Ishikawa (cell line): ENCODE measurements around the gene MAP1A.

Experiments used
- CEBPB ChIP-seq: IDR thresholded peaks from 2 replicates; pipeline ENCODE4 v1.6.1; 2012
- CREB1 ChIP-seq: IDR thresholded peaks from 2 replicates; pipeline ENCODE4 v1.6.1; 2012; ENCODE audit warnings: low read depth
- EGR1 ChIP-seq: IDR thresholded peaks from 2 replicates; pipeline ENCODE4 v1.6.1; 2012
- EP300 ChIP-seq: IDR thresholded peaks from 2 replicates; pipeline ENCODE4 v1.6.1; 2012; ENCODE audit warnings: borderline replicate concordance
- FOXM1 ChIP-seq: IDR thresholded peaks from 2 replicates; pipeline ENCODE4 v1.6.1; 2012; ENCODE audit warnings: low read depth, borderline replicate concordance
- NFIC ChIP-seq: IDR thresholded peaks from 2 replicates; pipeline ENCODE4 v1.6.1; 2012
- RAD21 ChIP-seq: IDR thresholded peaks from 2 replicates; pipeline ENCODE4 v1.6.1; 2012; ENCODE audit warnings: low read depth
- TAF1 ChIP-seq: IDR thresholded peaks from 2 replicates; pipeline ENCODE4 v1.6.1; 2012; ENCODE audit warnings: low read depth, mild to moderate bottlenecking
- TCF12 ChIP-seq: IDR thresholded peaks from 2 replicates; pipeline ENCODE4 v1.6.1; 2012; ENCODE audit warnings: low read depth
- TEAD4 ChIP-seq: IDR thresholded peaks from 2 replicates; pipeline ENCODE4 v1.6.1; 2012
- YY1 ChIP-seq: IDR thresholded peaks from 2 replicates; pipeline ENCODE4 v1.6.1; 2012; ENCODE audit warnings: low read depth
- ZBTB7A ChIP-seq: IDR thresholded peaks from 2 replicates; pipeline ENCODE4 v1.6.1; 2012; ENCODE audit warnings: low read depth
- TF ChIP-seq, protein P1 (sequence below): IDR thresholded peaks from 2 replicates; pipeline ENCODE4 v1.6.1; 2012
- TF ChIP-seq, protein P2 (sequence below): IDR thresholded peaks from 2 replicates; pipeline ENCODE4 v1.6.1; 2012; ENCODE audit warnings: low read depth, mild to moderate bottlenecking
- TF ChIP-seq, protein P3 (sequence below): IDR thresholded peaks from 2 replicates; pipeline ENCODE4 v1.6.1; 2012

Gene MAP1A

DNA sequence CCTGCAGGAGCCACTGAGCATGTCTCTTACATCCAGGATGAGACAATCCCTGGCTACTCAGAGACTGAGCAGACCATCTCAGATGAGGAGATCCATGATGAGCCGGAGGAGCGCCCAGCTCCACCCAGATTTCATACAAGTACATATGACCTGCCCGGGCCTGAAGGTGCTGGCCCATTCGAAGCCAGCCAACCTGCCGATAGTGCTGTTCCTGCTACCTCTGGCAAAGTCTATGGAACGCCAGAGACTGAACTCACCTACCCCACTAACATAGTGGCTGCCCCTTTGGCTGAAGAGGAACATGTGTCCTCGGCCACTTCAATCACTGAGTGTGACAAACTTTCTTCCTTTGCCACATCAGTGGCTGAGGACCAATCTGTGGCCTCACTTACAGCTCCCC lies 6.2 kb downstream of the MAP1A start:
- no peak for TF ChIP-seq EGR1
- TF ChIP-seq TCF12: no peak
- TF ChIP-seq, protein P1, sequence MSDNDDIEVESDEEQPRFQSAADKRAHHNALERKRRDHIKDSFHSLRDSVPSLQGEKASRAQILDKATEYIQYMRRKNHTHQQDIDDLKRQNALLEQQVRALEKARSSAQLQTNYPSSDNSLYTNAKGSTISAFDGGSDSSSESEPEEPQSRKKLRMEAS: no peak
- TF ChIP-seq NFIC: no peak
- TF ChIP-seq YY1: no peak
- no peak for TF ChIP-seq FOXM1
- no peak for TF ChIP-seq TAF1
- TF ChIP-seq, protein P2, sequence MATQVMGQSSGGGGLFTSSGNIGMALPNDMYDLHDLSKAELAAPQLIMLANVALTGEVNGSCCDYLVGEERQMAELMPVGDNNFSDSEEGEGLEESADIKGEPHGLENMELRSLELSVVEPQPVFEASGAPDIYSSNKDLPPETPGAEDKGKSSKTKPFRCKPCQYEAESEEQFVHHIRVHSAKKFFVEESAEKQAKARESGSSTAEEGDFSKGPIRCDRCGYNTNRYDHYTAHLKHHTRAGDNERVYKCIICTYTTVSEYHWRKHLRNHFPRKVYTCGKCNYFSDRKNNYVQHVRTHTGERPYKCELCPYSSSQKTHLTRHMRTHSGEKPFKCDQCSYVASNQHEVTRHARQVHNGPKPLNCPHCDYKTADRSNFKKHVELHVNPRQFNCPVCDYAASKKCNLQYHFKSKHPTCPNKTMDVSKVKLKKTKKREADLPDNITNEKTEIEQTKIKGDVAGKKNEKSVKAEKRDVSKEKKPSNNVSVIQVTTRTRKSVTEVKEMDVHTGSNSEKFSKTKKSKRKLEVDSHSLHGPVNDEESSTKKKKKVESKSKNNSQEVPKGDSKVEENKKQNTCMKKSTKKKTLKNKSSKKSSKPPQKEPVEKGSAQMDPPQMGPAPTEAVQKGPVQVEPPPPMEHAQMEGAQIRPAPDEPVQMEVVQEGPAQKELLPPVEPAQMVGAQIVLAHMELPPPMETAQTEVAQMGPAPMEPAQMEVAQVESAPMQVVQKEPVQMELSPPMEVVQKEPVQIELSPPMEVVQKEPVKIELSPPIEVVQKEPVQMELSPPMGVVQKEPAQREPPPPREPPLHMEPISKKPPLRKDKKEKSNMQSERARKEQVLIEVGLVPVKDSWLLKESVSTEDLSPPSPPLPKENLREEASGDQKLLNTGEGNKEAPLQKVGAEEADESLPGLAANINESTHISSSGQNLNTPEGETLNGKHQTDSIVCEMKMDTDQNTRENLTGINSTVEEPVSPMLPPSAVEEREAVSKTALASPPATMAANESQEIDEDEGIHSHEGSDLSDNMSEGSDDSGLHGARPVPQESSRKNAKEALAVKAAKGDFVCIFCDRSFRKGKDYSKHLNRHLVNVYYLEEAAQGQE: no peak
- TF ChIP-seq EP300: no peak
- TF ChIP-seq CREB1: no peak
- TF ChIP-seq RAD21: no peak
- no peak for TF ChIP-seq TEAD4
- TF ChIP-seq, protein P3, sequence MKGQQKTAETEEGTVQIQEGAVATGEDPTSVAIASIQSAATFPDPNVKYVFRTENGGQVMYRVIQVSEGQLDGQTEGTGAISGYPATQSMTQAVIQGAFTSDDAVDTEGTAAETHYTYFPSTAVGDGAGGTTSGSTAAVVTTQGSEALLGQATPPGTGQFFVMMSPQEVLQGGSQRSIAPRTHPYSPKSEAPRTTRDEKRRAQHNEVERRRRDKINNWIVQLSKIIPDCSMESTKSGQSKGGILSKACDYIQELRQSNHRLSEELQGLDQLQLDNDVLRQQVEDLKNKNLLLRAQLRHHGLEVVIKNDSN: no peak

DNA sequence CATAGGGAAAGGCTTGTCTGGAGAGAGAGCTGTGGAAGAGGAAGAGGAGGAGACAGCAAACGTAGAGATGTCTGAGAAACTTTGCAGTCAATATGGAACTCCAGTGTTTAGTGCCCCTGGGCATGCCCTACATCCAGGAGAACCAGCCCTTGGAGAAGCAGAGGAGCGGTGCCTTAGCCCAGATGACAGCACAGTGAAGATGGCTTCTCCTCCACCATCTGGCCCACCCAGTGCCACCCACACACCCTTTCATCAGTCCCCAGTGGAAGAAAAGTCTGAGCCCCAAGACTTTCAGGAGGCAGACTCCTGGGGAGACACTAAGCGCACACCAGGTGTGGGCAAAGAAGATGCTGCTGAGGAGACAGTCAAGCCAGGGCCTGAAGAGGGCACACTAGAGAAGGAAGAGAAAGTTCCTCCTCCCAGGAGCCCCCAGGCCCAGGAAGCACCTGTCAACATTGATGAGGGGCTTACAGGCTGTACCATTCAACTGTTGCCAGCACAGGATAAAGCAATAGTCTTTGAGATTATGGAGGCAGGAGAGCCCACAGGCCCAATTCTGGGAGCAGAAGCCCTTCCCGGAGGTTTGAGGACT lies 6.9 kb downstream of the MAP1A start:
- TF ChIP-seq EGR1 (no peak), CEBPB (no peak), CREB1 (no peak), EP300 (no peak), TEAD4 (no peak), YY1 (no peak), FOXM1 (no peak)
- TF ChIP-seq, protein P2: no peak
- TF ChIP-seq, protein P3: no peak
- TF ChIP-seq, protein P1: no peak

DNA sequence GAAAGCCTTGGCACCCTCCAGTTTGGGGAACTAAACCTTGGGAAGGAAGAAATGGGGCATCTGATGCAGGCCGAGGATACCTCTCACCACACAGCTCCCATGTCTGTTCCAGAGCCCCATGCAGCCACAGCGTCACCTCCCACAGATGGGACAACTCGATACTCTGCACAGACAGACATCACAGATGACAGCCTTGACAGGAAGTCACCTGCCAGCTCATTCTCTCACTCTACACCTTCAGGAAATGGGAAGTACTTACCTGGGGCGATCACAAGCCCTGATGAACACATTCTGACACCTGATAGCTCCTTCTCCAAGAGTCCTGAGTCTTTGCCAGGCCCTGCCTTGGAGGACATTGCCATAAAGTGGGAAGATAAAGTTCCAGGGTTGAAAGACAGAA lies 7.7 kb downstream of the MAP1A start:
- TF ChIP-seq ZBTB7A (no peak), EGR1 (no peak), TEAD4 (no peak), FOXM1 (no peak), TAF1 (no peak), NFIC (no peak), RAD21 (no peak), CEBPB (no peak), CREB1 (no peak)
- TF ChIP-seq, protein P2: no peak
- TF ChIP-seq, protein P3: no peak
- TF ChIP-seq, protein P1: no peak

DNA sequence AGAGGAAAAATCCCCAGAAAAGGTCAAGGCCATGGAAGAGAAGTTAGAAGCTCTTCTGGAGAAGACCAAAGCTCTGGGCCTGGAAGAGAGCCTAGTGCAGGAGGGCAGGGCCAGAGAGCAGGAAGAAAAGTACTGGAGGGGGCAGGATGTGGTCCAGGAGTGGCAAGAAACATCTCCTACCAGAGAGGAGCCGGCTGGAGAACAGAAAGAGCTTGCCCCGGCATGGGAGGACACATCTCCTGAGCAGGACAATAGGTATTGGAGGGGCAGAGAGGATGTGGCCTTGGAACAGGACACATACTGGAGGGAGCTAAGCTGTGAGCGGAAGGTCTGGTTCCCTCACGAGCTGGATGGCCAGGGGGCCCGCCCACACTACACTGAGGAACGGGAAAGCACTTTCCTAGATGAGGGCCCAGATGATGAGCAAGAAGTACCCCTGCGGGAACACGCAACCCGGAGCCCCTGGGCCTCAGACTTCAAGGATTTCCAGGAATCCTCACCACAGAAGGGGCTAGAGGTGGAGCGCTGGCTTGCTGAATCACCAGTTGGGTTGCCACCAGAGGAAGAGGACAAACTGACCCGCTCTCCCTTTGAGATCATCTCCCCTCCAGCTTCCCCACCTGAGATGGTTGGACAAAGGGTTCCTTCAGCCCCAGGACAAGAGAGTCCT lies 9.0 kb downstream of the MAP1A start:
- no peak for TF ChIP-seq YY1
- TF ChIP-seq, protein P1: no peak
- no peak for TF ChIP-seq EP300
- no peak for TF ChIP-seq FOXM1
- no peak for TF ChIP-seq EGR1
- TF ChIP-seq, protein P3: no peak
- TF ChIP-seq TCF12: no peak
